Measurements from ENCODE around the gene GARIN3. TPM values are rescaled to one million over a fixed set of nuclear protein-coding genes. Genes with fewer than 3 reads are reported as not detected.

GARIN3 gene
- total and polyA plus RNA-seq, 7 donors: not detected

DNA sequence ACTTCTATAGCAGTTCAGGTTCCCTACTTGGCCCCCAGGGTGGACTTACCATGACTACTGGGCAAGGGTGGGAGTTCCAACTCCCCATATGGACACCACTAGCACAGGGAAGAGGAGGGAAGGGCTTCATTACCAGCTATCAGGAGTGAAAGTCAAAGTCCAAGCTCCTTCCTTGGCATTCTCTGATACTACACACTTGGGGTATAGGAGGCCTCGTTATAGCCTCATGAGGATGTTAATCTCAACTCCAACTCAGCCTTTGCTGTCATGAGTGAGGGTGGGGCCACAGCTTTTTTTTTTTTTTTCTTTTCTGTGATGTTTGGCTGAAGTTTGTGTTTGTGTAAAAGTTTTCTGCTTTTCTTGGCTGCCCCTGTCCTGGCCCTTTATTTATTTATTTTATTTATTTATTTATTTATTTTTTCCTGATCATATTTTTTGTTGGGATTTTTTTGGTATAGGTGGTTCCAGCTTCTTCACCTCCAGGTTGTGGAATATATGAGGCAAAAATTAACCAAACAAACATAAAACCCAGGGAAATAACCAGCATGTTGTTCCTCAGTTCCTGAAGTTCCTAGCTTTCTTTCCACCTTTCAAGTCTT, 8.7 kb downstream of the GARIN3 start:
- 25 to 59% methylated on average over 1 of the region's 1 CpG for WGBS, 2 donors
- no peaks in the 10 kb centered on the region for H3K36me3 ChIP-seq
- no peaks in the 10 kb centered on the region for H3K9me3 ChIP-seq
- TF ChIP-seq POLR2AphosphoS5 (IDR thresholded peaks at IDR 0.05): no peak
- TF ChIP-seq, protein P1, sequence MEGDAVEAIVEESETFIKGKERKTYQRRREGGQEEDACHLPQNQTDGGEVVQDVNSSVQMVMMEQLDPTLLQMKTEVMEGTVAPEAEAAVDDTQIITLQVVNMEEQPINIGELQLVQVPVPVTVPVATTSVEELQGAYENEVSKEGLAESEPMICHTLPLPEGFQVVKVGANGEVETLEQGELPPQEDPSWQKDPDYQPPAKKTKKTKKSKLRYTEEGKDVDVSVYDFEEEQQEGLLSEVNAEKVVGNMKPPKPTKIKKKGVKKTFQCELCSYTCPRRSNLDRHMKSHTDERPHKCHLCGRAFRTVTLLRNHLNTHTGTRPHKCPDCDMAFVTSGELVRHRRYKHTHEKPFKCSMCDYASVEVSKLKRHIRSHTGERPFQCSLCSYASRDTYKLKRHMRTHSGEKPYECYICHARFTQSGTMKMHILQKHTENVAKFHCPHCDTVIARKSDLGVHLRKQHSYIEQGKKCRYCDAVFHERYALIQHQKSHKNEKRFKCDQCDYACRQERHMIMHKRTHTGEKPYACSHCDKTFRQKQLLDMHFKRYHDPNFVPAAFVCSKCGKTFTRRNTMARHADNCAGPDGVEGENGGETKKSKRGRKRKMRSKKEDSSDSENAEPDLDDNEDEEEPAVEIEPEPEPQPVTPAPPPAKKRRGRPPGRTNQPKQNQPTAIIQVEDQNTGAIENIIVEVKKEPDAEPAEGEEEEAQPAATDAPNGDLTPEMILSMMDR (IDR thresholded peaks at IDR 0.05): no peak
- no peak for DNase-seq
- intact Hi-C loops (cut with DNase I): no loop called here
- H3K27me3 ChIP-seq: no peaks in the 10 kb centered on the region
- H3K4me3 ChIP-seq: no peak overlapping the region
- no peak overlapping the region for H3K27ac ChIP-seq
- H3K4me1 ChIP-seq: no peaks in the 10 kb centered on the region

DNA sequence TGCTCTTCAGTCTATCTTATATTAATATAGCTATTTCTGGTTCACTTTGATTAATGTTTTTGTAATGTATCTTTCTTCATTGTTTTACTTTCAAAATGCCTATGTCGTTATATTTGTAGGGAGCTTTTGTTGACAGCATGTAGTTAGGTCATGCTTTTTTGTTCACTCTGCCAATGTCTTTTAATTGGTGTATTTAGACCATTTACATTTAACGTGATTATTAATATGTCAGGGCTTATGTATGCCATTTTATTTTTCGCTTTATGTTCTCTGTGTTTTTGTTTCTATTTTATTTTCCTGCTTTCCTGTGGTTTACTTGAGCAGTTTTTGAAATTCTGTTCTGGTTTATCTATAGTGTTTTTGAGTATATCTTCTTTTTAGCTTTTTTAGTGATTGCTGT, 10.8 kb downstream of the GARIN3 start:
- Histone ChIP-seq H3K4me1 (no peaks in the 10 kb centered on the region), H3K9me3 (no peaks in the 10 kb centered on the region), H3K27ac (no peak overlapping the region), H3K27me3 (no peaks in the 10 kb centered on the region), H3K36me3 (no peaks in the 10 kb centered on the region), H3K4me3 (no peak overlapping the region)
- no peak for DNase-seq
- intact Hi-C loops (cut with DNase I): no loop called here
- WGBS, 2 donors: 64 to 88% methylated on average over 3 of the region's 3 CpGs
- TF ChIP-seq, protein P1 (IDR thresholded peaks at IDR 0.05): no peak
- TF ChIP-seq POLR2AphosphoS5 (IDR thresholded peaks at IDR 0.05): no peak
- no peak for TF ChIP-seq EP300 (IDR thresholded peaks at IDR 0.05)
- TF ChIP-seq POLR2A (IDR thresholded peaks at IDR 0.05): no peak

DNA sequence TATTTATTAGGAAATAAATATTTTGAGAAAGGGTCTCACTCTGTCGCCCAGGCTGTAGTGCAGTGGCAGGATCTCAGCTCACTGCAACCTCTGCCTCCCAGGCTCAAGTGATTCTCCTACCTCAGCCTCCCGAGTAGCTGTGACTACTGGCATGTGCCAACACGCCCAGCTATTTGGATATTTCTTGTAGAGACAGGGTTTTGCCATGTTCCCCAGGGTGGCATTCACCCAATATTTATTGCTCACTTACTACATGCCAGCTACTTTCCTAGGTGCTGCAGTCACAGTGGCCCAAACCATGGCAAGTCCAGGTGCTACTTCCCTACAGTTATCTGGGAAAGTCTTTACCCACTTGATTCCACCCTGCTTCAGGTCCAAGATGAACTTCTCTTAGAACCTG, 15.1 kb downstream of the GARIN3 start:
- TF ChIP-seq POLR2A (IDR thresholded peaks at IDR 0.05): no peak
- TF ChIP-seq, protein P1 (IDR thresholded peaks at IDR 0.05): no peak
- no peak for TF ChIP-seq EP300 (IDR thresholded peaks at IDR 0.05)
- TF ChIP-seq POLR2AphosphoS5 (IDR thresholded peaks at IDR 0.05): no peak
- no peak overlapping the region for H3K27ac ChIP-seq
- H3K4me1 ChIP-seq: no peaks in the 10 kb centered on the region
- intact Hi-C loops (cut with DNase I): no loop called here
- no peak for DNase-seq
- H3K27me3 ChIP-seq: no peaks in the 10 kb centered on the region
- 88 to 90% methylated on average over 3 of the region's 3 CpGs for WGBS, 2 donors
- H3K36me3 ChIP-seq: no peaks in the 10 kb centered on the region
- H3K9me3 ChIP-seq: no peaks in the 10 kb centered on the region
- no peak overlapping the region for H3K4me3 ChIP-seq

DNA sequence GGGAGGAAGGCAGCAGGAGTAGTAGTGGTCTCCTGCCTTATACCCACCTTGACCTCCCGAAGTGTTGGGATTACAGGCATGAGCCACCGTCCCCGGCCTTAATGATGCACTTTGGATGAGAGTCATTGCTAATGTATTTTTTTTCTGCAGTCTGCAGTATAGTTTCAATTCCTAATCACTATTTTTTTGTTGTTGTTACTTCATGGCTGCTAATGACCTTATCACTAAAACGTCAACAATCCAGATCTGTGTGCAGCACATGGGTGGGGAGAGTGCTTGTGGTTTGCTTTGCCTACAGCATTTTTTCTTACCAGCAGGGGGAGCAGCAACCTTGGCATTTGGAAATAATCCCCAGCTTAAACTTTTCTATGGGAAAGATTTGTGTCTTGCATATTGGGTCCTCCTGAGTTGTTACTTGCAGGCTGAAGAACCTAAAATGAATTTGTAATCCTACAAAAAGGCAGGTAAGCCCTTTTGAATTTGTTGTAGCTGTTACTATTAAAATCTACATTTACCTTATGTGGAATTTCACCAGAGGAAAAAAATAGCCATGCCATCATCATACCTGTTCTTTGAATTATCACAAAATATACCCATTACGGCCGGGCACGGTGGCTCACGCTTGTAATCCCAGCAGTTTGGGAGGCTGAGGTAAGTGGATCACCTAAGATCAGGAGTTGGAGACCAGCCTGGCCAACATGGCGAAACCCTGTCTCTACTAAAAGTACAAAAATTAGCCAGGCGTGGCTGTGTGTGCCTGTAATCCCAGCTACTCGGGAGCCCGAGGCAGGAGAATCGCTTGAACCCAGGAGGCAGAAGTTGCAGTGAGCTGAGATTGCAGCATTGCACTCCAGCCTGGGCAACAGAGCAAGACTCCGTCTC, 17.1 kb downstream of the GARIN3 start:
- Histone ChIP-seq H3K27ac (no peak overlapping the region), H3K4me1 (peaks cover 0 to under 1% (median 0%) of the 10 kb centered on the region in 4 donors), H3K27me3 (no peaks in the 10 kb centered on the region), H3K4me3 (no peak overlapping the region), H3K9me3 (no peaks in the 10 kb centered on the region), H3K36me3 (no peaks in the 10 kb centered on the region)
- 67 to 81% methylated on average over 14 of the region's 14 CpGs for WGBS, 2 donors
- intact Hi-C loops (cut with DNase I): loop anchor here (5.0 kb wide), 2 partner anchors 163 to 593 kb away; partner anchors contain the start of gene LSM11
- TF ChIP-seq EP300 (IDR thresholded peaks at IDR 0.05): no peak
- TF ChIP-seq, protein P1 (IDR thresholded peaks at IDR 0.05): peak; percentile 25 to 81 (median 62)
- DNase-seq: no peak
